Endodermal cell (in vitro differentiated cells): ENCODE measurements around the gene ORC1. TPM values are rescaled to one million over a fixed set of nuclear protein-coding genes. Genes with fewer than 3 reads are reported as not detected.

Experiments used
- DNase-seq: peaks from one replicate; pipeline ENCODE4 v3.0.0-alpha.2; 2017
- H3K27ac ChIP-seq: 2 replicates; pipeline ENCODE4 v1.5.1; 2013; ENCODE audit warnings: mild to moderate bottlenecking, low read depth, low read length, moderate library complexity
- H3K27me3 ChIP-seq: 2 replicates; pipeline ENCODE4 v1.6.1; 2013; ENCODE audit warnings: mild to moderate bottlenecking, low read length, moderate library complexity; ENCODE audit not compliant: insufficient read depth, control insufficient read depth, poor library complexity, severe bottlenecking
- H3K36me3 ChIP-seq: 2 replicates; pipeline ENCODE4 v1.7.0; 2013; ENCODE audit warnings: mild to moderate bottlenecking, low read length, moderate library complexity; ENCODE audit not compliant: control insufficient read depth, insufficient read depth
- H3K4me1 ChIP-seq: one replicate; pipeline ENCODE4 v1.7.0; 2013; ENCODE audit warnings: low read length; ENCODE audit not compliant: control insufficient read depth, insufficient read depth
- H3K4me3 ChIP-seq: 2 replicates; pipeline ENCODE4 v1.5.1; 2013; ENCODE audit warnings: mild to moderate bottlenecking, low read length, moderate library complexity
- H3K9ac ChIP-seq: 2 replicates; pipeline ENCODE4 v1.6.1; 2013; ENCODE audit warnings: mild to moderate bottlenecking, low read length, moderate library complexity; ENCODE audit not compliant: poor library complexity, severe bottlenecking; ENCODE audit errors: extremely low read depth
- H3K9me3 ChIP-seq: 2 replicates; pipeline ENCODE4 v1.6.1; 2013; ENCODE audit warnings: mild to moderate bottlenecking, low read length, moderate library complexity; ENCODE audit not compliant: control insufficient read depth
- H3K27ac Mint-ChIP-seq: 2 replicates; pipeline ENCODE4 v1.8.0; 2020; ENCODE audit warnings: mixed read lengths
- H3K27me3 Mint-ChIP-seq: 2 replicates; pipeline ENCODE4 v1.8.0; 2021; ENCODE audit warnings: mild to moderate bottlenecking, mixed read lengths; ENCODE audit not compliant: insufficient read depth
- H3K36me3 Mint-ChIP-seq: 2 replicates; pipeline ENCODE4 v1.8.0; 2020; ENCODE audit warnings: low read depth, mixed read lengths
- H3K4me1 Mint-ChIP-seq: 2 replicates; pipeline ENCODE4 v1.8.0; 2020; ENCODE audit warnings: mixed read lengths
- H3K4me3 Mint-ChIP-seq: 2 replicates; pipeline ENCODE4 v1.8.0; 2020; ENCODE audit warnings: mild to moderate bottlenecking, moderate library complexity, mixed read lengths
- H3K9me3 Mint-ChIP-seq: 2 replicates; pipeline ENCODE4 v1.8.0; 2020; ENCODE audit warnings: mild to moderate bottlenecking, mixed read lengths
- CTCF ChIP-seq: fragments of 200-600 bp; sonication (generic); conservative IDR thresholded peaks from 2 replicates; pipeline ENCODE4 v1.5.0; 2021; ENCODE audit warnings: antibody characterized with exemption, mild to moderate bottlenecking
- WGBS, 2 experiments: methylation state at CpG; one replicate each; pipeline versions ENCODE4 v1.1.5 to v1.1.7; 2013; ENCODE audit warnings: missing lambda C conversion rate in 2 of 2, mixed read lengths in 1 of 2; ENCODE audit not compliant: insufficient coverage in 1 of 2, insufficient read length in 1 of 2; 5-methylcytosine and 5-hydroxymethylcytosine counted together
- total RNA-seq, 2 donors: library from RNA; stranded (reverse); fragmentation: NEBNext Ultra II Directional in 1 of 2; extraction: Animal tissue kit (Norgen Biotek cat#: 25700) in 1 of 2; gene quantifications; 2 replicates in 1 of 2; 3 replicates in 1 of 2; pipeline ENCODE4 v1.2.1, GENCODE V29; 2021

ORC1 gene
- total RNA-seq, 2 donors from 2014 or later: 23.0 to 25.5 TPM

GRCh38 chr1:52432807-52433206, 28.6 kb upstream of the ORC1 start:
- Histone ChIP-seq H3K27ac (no peak overlapping the region), H3K4me3 (no peak overlapping the region), H3K9me3 (no peaks in the 10 kb centered on the region), H3K4me1 (no peaks in the 10 kb centered on the region), H3K36me3 (peaks cover 92% of the 10 kb centered on the region), H3K9ac (no peak overlapping the region), H3K27me3 (no peaks in the 10 kb centered on the region)
- H3K4me1 Mint-ChIP-seq: peaks cover 6% of the 10 kb centered on the region
- peaks cover 67% of the 10 kb centered on the region for H3K36me3 Mint-ChIP-seq
- no peak overlapping the region for H3K27ac Mint-ChIP-seq
- 90 to 98% methylated on average over 8 of the region's 8 CpGs for WGBS, 2 experiments
- no peaks in the 10 kb centered on the region for H3K9me3 Mint-ChIP-seq
- H3K4me3 Mint-ChIP-seq: no peak overlapping the region
- H3K27me3 Mint-ChIP-seq: no peaks in the 10 kb centered on the region
- no peak for TF ChIP-seq CTCF
- no peak for DNase-seq

- 81 to 91% methylated on average over 1 of the region's 1 CpG for WGBS, 2 experiments
- no peak overlapping the region for H3K27ac ChIP-seq
- DNase-seq: no peak
- peaks cover 93% of the 10 kb centered on the region for H3K36me3 ChIP-seq
- TF ChIP-seq CTCF: no peak
- Mint-ChIP-seq H3K9me3 (no peaks in the 10 kb centered on the region), H3K27me3 (no peaks in the 10 kb centered on the region), H3K27ac (no peak overlapping the region), H3K36me3 (peaks cover 51% of the 10 kb centered on the region), H3K4me3 (no peak overlapping the region), H3K4me1 (peaks cover 2% of the 10 kb centered on the region)
- H3K4me3 ChIP-seq: no peak overlapping the region
- H3K9ac ChIP-seq: no peak overlapping the region
- no peaks in the 10 kb centered on the region for H3K27me3 ChIP-seq
- H3K4me1 ChIP-seq: no peaks in the 10 kb centered on the region
- H3K9me3 ChIP-seq: no peaks in the 10 kb centered on the region
Observed at GRCh38 chr1:52427152-52427551, 22.9 kb upstream of the ORC1 start.

GRCh38 chr1:52426371-52426770, 22.1 kb upstream of the ORC1 start:
- no peak for TF ChIP-seq CTCF
- Histone ChIP-seq H3K27me3 (no peaks in the 10 kb centered on the region), H3K27ac (peak overlapping the region; percentile 33), H3K4me3 (no peak overlapping the region), H3K36me3 (peaks cover 93% of the 10 kb centered on the region), H3K9me3 (no peaks in the 10 kb centered on the region), H3K9ac (no peak overlapping the region), H3K4me1 (no peaks in the 10 kb centered on the region)
- no peaks in the 10 kb centered on the region for H3K9me3 Mint-ChIP-seq
- H3K27ac Mint-ChIP-seq: no peak overlapping the region
- H3K4me1 Mint-ChIP-seq: peaks cover 2% of the 10 kb centered on the region
- H3K27me3 Mint-ChIP-seq: no peaks in the 10 kb centered on the region
- DNase-seq: no peak
- H3K4me3 Mint-ChIP-seq: no peak overlapping the region
- H3K36me3 Mint-ChIP-seq: peaks cover 49% of the 10 kb centered on the region
- 81 to 85% methylated on average over 2 to 3 of the region's 3 CpGs for WGBS, 2 experiments
